Adrenal gland (tissue), 5 donors: ENCODE results near the gene SMARCC1.

Experiments used
- POLR2A ChIP-seq, 2 donors: fragments of 450-650 bp; IDR thresholded peaks; one replicate each; pipeline ENCODE4 v1.6.1; 2017; ENCODE audit warnings: antibody characterized with exemption in 2 of 2, mild to moderate bottlenecking in 2 of 2, moderate library complexity in 1 of 2
- TF ChIP-seq, protein P1 (sequence below), 6 experiments: fragments of 450-650 bp in 4 of 6; fragments of 200-600 bp in 2 of 6; sonication (generic) in 1 of 6; IDR thresholded peaks; 1 replicate in 5 of 6; 2 replicates in 1 of 6; pipeline versions ENCODE4 v1.5.1 to v1.8.0; 2016 to 2021; ENCODE audit warnings: antibody characterized with exemption in 6 of 6, mild to moderate bottlenecking in 2 of 6, moderate library complexity in 1 of 6
- donor health status: DM: no; HTN: no; CAD: no.

DNA sequence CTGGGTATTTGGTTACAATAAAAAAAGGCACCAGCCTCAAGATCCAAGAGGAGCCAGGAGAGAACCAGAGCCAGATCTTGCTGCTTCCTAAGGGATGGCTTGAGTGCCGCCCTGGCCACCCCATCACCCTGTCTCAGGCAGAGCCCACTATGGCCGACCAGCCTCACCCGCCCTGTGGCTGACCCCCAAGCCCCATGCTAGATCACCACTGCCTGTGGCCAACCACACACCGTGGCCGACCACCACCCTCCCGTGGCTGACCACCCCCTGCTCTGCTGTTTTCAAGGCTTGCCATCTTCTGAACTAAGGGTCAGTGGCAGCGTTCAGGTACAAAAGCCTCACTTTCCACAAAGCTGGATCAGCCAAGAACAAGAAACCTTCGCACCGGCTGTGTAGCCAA lies 215.0 kb downstream of the SMARCC1 start:
- TF ChIP-seq, protein P1, sequence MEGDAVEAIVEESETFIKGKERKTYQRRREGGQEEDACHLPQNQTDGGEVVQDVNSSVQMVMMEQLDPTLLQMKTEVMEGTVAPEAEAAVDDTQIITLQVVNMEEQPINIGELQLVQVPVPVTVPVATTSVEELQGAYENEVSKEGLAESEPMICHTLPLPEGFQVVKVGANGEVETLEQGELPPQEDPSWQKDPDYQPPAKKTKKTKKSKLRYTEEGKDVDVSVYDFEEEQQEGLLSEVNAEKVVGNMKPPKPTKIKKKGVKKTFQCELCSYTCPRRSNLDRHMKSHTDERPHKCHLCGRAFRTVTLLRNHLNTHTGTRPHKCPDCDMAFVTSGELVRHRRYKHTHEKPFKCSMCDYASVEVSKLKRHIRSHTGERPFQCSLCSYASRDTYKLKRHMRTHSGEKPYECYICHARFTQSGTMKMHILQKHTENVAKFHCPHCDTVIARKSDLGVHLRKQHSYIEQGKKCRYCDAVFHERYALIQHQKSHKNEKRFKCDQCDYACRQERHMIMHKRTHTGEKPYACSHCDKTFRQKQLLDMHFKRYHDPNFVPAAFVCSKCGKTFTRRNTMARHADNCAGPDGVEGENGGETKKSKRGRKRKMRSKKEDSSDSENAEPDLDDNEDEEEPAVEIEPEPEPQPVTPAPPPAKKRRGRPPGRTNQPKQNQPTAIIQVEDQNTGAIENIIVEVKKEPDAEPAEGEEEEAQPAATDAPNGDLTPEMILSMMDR (IDR thresholded peaks at IDR 0.05) = no peak
- TF ChIP-seq POLR2A (IDR thresholded peaks at IDR 0.05) = no peak
